HuH-7.5 (cell line): ENCODE data around the gene CCDC124.

Experiments
- DNase-seq: peaks from one replicate; pipeline ENCODE4 v3.0.0; 2011; ENCODE audit warnings: low spot score

Gene CCDC124

DNA sequence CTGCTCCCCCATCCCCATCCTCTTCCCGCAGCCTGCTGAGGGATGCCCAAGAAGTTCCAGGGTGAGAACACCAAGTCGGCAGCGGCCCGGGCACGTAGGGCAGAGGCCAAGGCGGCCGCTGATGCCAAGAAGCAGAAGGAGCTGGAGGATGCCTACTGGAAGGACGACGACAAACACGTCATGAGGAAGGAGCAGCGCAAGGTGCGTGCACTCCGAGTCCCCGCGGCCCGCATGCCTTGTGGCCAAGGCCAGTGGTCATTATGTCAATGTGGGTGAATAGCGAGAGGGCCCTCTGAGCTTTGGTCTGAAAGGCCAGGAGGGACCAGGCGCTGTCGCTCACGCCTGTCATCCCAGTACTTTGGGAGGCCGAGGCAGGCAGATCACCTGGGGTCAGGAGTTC lies 3.6 kb downstream of the CCDC124 start:
- no peak for DNase-seq

DNA sequence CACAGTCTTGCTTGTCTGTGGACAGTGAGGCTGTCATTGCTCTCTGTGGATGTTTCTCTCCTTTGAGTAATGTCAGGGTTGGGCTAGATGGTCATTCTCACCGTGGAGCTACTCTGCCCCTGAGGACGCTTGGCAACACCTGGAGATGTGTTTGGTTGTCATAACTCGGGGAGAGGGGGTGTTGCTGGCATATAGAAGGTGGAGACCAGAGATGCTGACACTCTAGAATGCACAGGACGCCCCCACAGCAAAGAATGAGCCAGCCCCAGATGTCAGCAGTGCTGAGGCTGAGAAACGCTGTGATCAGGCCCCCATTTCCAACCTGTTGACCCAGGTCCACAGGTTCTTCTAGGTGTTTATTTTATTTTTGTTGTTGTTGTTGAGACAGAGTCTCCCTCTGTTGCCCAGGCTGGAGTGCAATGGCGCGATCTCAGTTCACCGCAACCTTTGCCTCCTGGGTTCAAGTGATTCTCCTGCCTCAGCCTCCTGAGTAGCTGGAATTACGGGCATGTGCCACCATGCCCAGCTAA lies 4.6 kb downstream of the CCDC124 start:
- peak; percentile 7 for DNase-seq

DNA sequence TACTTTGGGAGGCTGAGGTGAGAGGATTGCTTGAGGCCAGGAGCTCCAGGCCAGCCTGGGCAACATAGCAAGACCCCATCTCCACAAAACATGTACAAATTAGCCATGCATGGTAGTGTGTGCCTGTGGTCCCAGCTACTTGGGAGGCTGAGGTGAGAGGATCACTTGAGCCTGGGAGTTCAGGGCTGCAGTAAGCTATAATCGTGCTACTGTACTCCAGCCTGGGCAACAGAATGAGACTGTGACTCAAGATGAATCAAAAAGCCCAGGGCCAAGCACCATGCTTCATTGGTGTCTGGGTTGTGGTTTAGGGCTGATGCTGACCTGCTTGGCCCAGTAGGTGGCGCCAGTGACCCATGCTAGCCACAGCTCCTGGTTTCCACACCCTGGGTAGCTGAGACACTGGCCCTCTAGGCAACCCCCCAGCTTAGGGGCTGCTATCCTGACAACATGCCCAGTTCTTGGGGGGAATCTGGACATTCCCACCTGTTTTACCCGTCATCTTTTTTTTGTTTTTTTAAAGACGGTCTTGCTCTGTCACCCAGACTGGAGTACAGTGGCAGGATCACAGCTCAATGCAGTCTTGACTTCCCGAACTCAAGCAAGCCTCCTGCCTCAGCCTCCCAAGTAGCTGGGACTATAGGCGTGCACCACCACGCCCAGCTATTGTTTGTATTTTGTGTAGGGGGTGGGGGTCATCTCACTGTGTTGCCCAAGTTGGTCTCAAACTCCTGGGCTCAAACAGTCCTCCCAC lies 5.5 kb downstream of the CCDC124 start:
- DNase-seq, result peak; percentile 97

DNA sequence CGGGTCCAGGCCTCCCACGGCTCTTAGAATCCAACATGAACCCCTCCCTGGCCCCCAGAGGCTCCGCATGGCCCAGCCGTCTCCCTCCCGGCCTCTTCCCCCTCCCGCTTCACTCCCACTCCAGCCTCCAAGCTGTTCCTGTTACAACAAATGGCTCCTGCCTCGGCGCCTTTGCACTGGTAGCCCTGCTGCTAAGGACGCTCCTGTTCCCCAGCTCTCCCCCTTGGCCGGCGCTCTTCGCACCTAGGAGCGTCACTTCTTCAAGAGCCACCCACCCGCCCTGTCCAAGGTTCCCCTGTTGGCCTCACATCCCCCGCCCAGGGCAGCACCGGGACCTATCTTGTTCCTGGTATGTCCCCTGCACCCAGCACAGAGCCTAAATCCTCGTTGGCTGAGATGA lies 9.4 kb downstream of the CCDC124 start:
- DNase-seq, result peak; percentile 1

DNA sequence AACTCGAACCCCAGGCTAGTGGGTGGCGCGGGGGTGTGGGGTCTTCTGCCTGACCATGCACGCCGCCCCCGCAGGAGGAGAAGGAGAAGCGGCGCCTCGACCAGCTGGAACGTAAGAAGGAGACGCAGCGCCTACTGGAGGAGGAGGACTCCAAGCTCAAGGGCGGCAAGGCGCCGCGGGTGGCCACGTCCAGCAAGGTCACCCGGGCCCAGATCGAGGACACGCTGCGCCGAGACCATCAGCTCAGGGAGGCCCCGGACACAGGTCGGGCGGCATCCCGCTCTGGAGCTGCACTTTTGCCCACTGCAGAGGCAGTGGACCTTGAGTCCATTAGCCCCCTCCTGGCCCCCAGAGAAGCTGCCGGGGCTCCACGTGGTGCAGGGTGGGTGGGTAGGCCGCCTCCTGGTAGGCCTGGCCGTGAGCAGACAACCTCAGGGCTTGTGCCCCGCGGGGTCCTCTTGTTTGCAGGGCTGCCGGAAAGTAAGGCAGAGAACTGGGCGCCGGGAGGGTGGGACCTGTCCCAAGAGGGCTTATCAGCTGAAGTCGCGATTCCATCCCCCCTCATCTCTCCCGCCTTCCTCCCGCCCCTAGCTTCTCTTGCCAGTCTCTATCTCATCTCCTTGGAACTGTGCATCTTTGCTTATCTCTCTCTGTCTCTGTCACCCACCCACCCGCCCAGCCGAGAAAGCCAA lies 9.9 kb downstream of the CCDC124 start:
- DNase-seq, result peak; percentile 3

DNA sequence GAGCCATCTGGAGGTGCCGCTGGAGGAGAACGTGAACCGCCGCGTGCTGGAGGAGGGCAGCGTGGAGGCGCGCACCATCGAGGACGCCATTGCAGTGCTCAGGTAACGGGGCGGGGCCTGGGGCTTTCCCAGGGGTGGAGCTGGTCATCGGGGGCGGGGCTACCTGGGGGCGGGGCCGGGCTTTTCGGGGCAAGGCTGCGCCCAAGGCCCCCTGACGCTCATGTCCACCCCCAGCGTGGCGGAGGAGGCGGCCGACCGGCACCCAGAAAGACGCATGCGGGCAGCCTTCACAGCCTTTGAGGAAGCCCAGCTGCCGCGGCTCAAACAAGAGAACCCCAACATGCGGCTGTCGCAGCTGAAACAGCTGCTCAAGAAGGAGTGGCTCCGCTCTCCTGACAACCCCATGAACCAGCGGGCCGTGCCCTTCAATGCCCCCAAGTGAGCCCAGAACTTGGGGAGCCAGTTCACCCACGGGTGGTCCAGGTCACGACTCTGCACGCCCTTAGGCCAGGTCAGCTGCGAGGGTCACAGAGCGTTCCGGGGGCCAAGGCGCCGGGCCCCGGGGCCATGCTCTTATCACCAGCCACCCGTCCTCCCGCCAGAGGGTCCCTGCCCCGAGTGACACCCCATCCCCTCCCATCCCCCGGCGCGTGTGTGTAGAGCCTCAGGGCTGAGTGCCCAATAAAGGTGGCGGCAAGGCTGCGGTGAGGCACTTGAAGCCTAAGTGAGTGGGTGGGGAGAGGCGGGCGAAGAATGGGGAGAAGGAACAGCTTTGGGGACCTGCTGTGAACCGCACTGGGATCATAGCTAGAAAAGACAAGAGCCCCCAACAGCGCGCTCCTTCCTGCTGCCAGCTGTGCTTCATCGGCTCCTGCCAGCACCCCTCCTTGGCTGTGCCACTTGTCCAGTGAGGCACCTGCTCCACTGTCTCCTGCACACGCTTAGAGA lies 10.7 kb downstream of the CCDC124 start:
- peak; percentile 14 for DNase-seq

DNA sequence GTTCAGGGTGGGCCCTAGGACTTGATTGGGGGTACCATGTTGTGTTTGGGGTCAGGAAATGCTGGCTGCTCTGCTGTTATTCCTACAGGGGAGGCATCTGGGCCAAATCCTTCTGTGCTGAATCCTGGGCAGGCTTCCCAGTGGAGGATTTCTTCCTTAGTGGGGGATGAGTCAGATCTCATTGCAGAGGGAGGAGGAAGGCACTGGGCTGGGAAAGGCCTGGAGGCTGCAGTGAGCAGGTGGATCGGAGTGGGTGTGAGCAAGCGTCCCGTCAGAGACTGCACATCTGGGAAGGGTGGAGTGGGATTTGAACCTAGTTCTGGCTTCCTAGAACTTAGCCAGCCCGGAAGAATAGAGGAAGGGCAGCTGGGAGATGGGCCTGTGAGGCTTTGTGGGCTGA lies 11.5 kb downstream of the CCDC124 start:
- peak; percentile 13 for DNase-seq

DNA sequence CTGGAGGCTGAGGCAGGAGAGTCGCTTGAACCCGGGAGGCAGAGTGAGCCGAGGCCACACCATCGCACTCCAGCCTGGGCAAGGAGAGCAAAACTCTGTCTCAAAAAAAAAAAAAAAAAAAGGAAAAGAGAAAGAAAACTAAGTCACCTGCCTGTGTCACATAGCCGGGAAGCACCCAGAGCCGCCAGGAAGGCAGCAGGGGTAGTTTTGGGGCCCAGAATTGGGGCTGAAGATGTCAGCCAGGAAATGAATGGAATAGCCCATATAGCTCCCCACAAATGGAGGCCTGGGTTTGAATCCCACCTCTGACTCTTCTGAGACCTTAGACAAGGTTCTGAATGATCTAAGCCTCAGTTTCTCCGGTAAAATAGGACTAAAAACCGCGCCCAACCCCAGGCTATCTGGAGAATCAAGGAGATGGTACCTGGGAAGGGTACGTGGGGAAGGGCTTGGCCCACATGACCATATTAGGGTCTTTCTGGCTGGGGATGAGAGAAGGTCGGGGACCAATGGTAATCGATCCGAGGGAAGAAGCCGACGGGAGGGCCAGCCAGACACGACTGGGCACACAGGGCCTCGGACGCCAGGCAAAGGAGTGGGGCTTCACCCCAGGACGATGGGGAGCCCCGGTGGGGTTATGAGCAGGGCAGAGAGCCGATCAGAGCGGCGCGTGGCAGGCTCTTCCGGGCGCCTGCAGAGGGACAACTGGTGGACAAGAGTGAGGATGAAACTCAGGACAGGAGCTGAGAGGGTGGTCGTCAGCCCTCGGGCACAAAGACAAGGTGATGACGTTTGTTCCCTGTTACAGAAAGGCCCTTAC lies 14.4 kb downstream of the CCDC124 start:
- DNase-seq, result peak; percentile 79

DNA sequence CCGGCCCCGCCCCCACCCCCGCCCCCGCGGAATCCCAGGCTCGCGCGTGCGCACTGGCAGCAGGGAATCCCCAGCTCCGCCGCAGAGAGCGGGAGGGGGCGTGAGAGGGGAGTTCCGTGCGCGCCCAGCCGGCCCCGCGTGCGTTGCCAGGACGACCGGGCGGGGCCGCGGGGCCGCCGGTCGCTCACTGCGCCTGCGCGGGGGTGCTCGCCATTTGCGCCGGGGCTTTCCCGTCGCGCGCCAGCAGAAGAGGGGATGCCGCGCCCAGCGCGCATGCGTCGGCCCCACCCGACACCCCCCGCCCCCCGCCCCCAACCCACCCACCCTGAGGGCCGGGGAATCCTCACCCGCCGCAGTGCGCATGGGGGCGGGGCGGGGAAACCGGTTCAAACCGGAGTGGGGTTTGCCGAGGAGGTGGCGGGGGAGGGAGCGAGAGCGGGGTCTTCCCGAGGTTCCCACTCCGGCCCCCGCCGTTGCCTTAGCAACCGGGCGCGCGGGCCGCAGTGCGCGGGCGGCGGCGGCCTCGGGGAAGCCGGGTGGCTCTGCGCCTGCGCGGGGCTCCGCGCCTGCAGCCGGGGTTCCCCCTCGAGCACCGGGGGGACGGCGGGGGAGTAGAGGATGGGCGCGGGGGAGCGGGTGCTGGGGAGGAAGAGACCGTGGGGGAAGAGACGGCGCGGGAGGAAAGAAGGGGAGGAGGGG lies 15.1 kb downstream of the CCDC124 start:
- peak; percentile 99 for DNase-seq

DNA sequence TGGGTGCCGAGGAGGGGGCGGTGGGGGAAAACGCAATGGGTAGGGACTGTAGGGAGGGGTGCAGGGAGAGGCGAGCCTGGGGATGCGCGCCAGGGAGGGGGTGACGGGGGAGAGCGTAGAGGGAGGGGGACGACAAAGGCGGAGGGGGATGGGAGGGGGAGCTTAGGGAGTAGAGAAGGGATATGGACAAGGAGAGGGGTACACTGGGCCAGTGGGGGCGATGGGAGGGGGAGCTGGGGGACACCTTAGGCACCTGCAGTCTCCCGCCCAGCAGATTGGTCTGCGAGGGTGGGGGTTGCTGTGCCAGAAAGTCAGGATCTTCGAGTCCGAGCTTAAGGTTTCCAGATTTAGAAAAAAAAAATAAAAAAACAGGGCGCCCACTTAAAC lies 15.7 kb downstream of the CCDC124 start:
- no peak for DNase-seq

DNA sequence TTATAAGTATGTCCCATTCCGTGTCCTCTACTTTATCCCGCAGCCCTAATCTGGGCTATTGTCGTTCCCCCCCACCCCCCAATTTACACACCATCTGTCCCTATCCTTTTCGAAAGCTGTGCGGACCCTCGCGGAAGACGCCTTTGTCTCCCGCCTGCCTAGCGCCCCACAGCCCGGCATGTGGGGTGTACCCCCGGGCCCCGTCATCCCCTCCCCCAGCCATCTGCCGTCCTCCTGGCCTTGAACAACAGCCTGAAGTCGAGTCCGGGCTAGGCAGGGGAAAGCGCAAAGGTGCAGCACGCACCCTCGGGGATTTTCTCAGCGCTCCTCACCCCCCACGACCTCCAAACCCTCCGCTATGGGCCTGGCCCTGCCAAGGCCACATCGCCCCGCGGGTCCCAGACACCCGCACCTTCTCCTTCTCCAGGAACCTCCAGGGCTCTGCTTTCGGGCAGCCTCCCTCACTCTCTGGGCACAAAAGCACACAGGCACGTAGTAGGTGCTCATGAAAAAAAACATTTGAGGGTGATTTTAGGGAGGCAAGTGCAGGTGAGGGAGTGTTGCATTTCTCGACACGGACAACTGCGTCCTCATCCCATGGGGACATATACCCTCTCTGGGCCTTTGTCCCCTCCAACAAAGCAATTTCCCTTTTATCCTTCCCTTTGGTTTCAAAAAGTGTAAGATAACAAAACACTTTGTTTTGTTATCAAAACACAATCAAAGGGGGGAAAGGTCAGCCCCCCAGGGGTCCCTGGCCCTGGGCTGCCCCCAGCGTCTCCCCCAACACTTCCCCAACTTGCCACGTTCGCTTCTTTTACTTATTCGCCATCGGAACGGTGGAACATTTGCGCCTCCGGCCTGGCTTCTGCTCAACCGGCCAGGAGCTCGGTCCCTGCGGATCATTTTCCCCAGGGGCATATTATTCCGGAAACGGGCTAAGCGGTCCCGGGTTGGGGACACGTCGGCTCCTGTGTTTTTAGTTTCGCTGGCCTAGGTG lies 16.4 kb downstream of the CCDC124 start:
- no peak for DNase-seq

DNA sequence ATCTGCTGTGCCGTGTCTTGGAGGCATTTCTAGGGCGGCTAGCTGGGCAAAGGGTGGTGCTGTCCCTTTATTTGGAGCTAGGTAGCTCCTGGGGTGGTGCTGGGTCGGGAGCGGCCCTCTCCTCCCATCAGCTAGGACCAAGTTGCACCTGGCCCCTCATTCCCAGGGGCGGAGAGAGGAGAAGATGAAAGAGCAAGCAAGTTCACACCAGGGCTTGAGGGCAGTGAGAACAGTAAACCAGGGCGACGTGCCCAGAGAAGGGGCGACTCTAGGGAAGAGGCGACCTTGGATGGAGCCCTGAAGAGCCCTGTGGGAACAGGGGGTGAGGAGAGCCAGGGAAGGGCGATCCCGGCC lies 17.1 kb downstream of the CCDC124 start:
- DNase-seq, result no peak

DNA sequence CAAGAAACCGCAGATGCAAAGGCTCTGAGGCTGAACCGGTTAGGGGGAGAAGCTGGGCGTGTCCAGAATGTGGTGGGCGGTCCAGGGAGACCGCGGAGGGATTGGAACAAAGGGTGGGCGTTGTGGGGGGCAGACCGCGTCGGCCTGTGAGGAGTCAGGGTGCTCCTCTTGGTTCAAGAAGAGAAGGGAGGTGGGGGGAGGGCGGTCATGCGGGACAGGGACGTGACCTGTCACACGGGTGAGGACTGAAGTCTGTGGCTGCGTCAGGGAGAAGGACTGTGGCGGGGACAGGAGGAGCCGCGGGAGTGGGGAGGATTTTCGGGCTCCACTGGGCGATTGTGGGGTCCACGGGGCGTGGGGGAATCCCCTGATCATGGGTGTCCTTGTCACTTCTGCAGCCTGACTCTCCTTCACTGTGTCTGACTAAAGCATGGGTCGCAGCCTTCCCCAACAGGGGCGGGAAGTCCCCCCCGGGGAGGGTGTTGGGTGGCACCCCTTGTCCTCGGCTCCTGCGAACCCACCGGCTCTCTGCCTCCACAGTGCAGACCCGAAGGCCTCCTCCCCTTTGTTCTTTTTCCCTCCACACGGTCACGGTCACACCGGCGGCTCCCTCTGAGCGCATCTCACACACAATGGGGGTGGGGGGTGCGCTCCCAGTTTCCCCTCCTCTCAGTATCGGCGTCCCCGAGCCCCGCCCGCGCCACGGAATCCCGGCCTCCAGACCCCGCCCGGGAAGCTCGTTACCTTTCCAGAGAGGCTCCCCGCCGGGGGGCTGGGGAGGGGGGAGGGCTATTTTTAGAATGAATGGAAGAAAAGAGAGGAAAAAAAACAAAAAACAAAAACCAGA lies 17.7 kb downstream of the CCDC124 start:
- no peak for DNase-seq

DNA sequence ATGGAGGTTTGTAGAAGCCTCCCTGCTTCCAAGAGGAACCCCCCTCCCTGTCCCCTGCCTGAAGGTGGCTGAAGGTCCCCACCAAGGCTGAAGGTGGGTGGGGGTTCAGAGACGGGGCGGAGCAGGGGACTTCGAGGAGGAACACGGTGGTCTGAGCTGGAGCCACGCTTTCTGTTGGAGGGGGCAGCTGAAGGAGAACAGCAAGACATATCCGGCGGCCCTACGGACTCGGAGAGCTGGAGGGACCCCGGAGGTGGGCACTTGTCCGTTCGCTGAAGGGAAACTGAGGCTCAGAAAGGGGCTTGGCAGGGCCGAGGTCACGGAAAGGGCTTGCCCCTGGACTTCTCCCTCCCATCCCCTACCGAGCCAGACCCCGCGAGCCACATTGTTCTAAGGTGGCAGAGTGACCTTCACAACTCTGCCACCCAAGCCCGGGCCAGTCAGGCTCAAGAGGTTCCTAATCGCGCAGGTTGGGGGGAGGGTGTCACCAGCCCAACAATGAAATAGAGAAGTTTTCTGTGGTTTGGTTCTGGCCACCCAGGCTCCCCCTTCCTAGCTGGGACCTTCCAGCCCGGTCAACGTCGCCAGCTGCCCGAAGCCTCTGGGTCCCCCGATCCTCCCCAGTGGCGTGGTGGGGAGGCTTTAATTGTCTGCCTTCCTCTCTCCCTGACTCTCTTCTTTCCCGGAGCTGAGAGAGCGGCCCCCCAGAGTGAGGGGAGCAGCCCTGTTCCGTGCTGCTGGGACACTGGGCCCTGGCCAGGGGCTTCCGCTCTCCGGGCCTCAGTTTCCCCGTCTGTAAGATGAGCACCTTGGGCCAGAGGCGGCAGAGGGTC lies 18.6 kb downstream of the CCDC124 start:
- DNase-seq, result no peak

DNA sequence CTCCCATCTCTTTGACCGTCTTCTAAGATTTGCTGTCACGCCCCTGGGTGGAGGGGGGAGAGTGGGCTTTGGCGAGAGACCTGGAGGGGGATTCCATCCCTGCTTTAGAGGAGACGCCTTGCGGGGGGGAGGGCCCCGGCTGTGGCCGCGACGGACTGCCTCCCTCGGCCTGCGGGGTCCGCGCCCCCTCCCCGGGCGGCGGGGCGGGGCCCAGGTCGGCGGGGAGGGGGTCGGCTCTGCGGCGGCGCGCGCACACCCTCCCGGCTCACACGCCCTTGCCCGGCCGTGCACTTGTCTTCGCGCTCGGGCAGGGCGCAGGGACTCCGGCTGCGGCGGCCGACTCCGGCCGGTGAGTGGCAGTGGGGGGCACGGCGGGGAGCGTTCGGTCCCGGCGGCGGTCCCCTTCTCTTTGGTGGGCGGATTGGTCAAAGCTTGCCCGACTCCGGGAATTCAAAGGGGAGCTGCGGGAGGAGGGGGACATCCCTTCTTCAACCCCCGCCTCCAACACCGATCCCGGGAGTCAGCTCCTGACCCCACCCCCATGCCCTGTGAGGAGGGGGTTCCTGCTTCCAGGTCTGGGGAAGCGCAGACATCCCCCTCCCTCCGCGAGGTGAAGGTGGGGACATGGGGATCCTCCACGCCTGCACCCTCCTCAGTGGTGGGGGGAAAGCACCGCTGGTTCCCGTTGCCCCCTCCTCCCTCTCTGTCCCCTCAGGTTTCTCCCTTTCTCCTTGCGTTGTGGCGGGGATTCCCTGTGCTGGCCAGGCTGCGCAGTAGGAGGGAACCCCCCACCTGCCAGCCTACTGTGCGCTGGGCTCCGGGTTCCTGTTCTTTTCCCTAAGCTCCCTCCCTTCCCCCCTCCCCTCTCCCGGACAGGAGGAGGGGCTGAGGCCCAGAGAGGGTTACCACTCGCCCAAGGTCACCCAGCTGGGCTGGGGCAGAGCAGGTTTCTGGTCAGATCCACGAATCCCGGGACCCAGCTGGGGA lies 19.5 kb downstream of the CCDC124 start:
- no peak for DNase-seq

DNA sequence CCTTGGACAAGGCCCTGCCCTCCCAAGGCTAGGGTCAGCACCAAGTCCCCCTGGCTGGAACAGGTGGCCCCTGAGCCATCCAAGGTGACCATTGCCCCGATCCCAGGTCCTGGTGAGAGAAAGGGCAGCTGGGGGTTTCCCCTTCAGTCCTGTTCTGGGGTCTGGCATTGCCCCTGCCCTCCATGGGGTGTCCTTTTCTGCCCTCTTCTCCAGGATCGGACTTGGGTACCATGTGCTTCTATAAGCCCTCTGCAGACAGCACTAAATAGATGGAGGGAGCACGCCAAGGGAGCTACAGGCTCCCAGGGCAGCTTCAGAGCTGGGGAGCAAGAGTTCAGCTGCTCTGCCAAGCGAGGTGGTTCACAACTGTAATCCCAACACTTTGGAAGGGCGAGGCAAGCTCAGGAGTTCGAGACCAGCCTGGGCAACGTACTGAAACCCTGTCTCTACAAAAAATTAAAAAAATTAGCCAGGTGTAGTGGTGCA lies 20.5 kb downstream of the CCDC124 start:
- no peak for DNase-seq
